ENCODE data around the gene MRPL27. TPM values are rescaled to one million over a fixed set of nuclear protein-coding genes. Genes with fewer than 3 reads are reported as not detected.
A peak's percentile ranks its signal among the peaks of the same experiment; 100 is the strongest.

MRPL27 gene
- total RNA-seq, 2 experiments from 2014 or later = 13.7 to 14.8 TPM

DNA sequence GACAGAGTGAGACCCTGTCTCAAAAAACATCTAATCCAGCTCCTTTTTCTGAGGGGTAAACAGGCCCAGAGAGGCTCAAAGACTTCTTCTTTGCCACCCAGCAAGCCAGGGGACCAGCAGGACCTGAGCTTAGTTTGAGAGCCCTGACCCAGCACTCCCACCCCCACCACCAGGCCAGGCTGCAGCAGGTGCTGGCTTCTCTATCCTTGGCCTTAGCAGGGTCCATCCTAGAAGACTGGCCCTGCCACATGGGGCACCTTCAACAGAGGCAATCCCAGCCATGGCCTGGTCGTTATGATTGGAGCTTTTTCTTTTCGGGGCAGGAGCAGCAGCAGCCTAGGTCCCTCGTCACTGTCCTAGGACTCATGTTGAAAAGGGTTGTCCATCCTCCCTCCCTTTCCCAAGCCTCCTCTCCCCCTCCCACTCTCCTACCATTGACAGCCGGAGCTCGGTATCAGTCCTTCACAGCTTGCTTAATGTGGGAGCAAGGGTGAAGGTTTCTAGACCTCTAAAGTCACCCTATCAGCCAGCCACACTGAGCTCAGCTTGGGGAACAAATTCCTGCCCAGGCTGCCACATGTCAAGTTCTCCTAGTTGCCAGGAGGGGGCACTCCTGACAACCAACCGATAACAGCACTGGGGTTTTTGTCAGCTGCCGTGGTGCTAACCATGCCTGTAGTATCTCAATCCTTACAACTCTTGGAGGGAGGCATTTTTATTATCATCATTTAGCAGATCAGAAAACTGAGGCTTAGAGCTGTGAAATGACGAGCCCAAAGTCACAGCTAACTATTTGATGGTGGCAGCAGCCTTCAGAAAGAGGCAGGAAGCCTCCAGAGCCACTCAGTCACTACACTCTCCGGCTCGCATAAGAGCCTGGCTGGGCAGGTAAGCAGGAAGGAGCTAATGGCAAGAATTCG is 11.2 kb downstream of the MRPL27 start:
- Histone ChIP-seq H3K4me1 (ENCODE audit: insufficient read depth, low read length) (peaks cover 11% of the 10 kb centered on the region), H3K9me3 (ENCODE audit: control insufficient read depth in 1 of 2, insufficient read depth in 1 of 2, low read length in 2 of 2) (no peaks in the 10 kb centered on the region), H3K27me3 (ENCODE audit: control insufficient read depth in 1 of 2, insufficient read depth in 2 of 2, low read length in 2 of 2) (no peaks in the 10 kb centered on the region), H3K4me3 (ENCODE audit: low read length) (no peak overlapping the region), H3K27ac (ENCODE audit: low read depth in 1 of 2, low read length in 2 of 2) (no peak overlapping the region), H3K36me3 (ENCODE audit: insufficient read depth, low read length) (peaks cover 52% of the 10 kb centered on the region)
- CTCF ChIA-PET = interaction anchor here (0.6 to 2.1 kb wide), 12 partner anchors 9 to 162 kb away, joined by 3 to 22 read pairs (median 4); partner anchors contain the start of genes EME1, LRRC59, MRPL27 and XYLT2
- peak; percentile 97 for ATAC-seq (ENCODE audit: poor library complexity)
- Mint-ChIP-seq H3K27ac (peak overlapping the region; percentile 10), H3K9me3 (no peaks in the 10 kb centered on the region), H3K4me3 (peak overlapping the region; percentile 13), H3K36me3 (ENCODE audit: low read depth) (peaks cover 45% of the 10 kb centered on the region), H3K27me3 (no peaks in the 10 kb centered on the region), H3K4me1 (ENCODE audit: low read depth) (peaks cover 9% of the 10 kb centered on the region)
- peak; percentile 39 to 84 (median 49) for DNase-seq
- peak; percentile 79 for TF ChIP-seq CTCF (IDR thresholded peaks at IDR 0.05)
- intact Hi-C loops (cut with DNase I, micrococcal nuclease) = loop anchor here (2.0 to 5.0 kb wide), 3 partner anchors 35 to 117 kb away; partner anchors contain the start of genes LRRC59 (in 2 of the 2) and RSAD1 (in 1 of the 2)
- POLR2A ChIA-PET = interaction anchor here (0.6 to 3.1 kb wide), 9 partner anchors 9 to 422 kb away, joined by 3 to 35 read pairs (median 4); partner anchors contain the start of genes ACSF2, EME1, LRRC59 and MRPL27

- no peak for ATAC-seq (ENCODE audit: poor library complexity)
- Histone ChIP-seq H3K27me3 (ENCODE audit: control insufficient read depth in 1 of 2, insufficient read depth in 2 of 2, low read length in 2 of 2) (no peaks in the 10 kb centered on the region), H3K4me1 (ENCODE audit: insufficient read depth, low read length) (peaks cover 11% of the 10 kb centered on the region), H3K9me3 (ENCODE audit: control insufficient read depth in 1 of 2, insufficient read depth in 1 of 2, low read length in 2 of 2) (no peaks in the 10 kb centered on the region), H3K4me3 (ENCODE audit: low read length) (no peak overlapping the region), H3K36me3 (ENCODE audit: insufficient read depth, low read length) (peaks cover 52% of the 10 kb centered on the region), H3K27ac (ENCODE audit: low read depth in 1 of 2, low read length in 2 of 2) (no peak overlapping the region)
- no peaks in the 10 kb centered on the region for H3K9me3 Mint-ChIP-seq
- no peak overlapping the region for H3K4me3 Mint-ChIP-seq
- no peak overlapping the region for H3K27ac Mint-ChIP-seq
- peaks cover 9% of the 10 kb centered on the region for H3K4me1 Mint-ChIP-seq (ENCODE audit: low read depth)
- TF ChIP-seq CTCF (IDR thresholded peaks at IDR 0.05) = no peak
- intact Hi-C loops (cut with DNase I, micrococcal nuclease) = loop anchor here in 1 of 2 experiments (5.0 kb wide), 1 partner anchor 37 kb away; the partner anchor contains the start of gene LRRC59
- CTCF ChIA-PET = interaction anchor here (1.3 to 2.1 kb wide), 3 partner anchors 14 to 160 kb away, joined by 3 to 12 read pairs (median 4); partner anchors contain the start of gene XYLT2
- DNase-seq = no peak
- H3K27me3 Mint-ChIP-seq = no peaks in the 10 kb centered on the region
- peaks cover 44% of the 10 kb centered on the region for H3K36me3 Mint-ChIP-seq (ENCODE audit: low read depth)
- POLR2A ChIA-PET = interaction anchor here (2.9 to 3.1 kb wide), 2 partner anchors 14 to 37 kb away, joined by 21 to 35 read pairs; partner anchors contain the start of genes LRRC59 and XYLT2
Measured at GRCh38 chr17:50360486-50361115, 12.4 kb downstream of the MRPL27 start.

GRCh38 chr17:50359998-50360461 is 13.0 kb downstream of the MRPL27 start:
- DNase-seq (no peak), ATAC-seq (ENCODE audit: poor library complexity) (no peak)
- Histone ChIP-seq H3K36me3 (ENCODE audit: insufficient read depth, low read length) (peaks cover 56% of the 10 kb centered on the region), H3K9me3 (ENCODE audit: control insufficient read depth in 1 of 2, insufficient read depth in 1 of 2, low read length in 2 of 2) (no peaks in the 10 kb centered on the region), H3K27me3 (ENCODE audit: control insufficient read depth in 1 of 2, insufficient read depth in 2 of 2, low read length in 2 of 2) (no peaks in the 10 kb centered on the region), H3K4me3 (ENCODE audit: low read length) (no peak overlapping the region), H3K4me1 (ENCODE audit: insufficient read depth, low read length) (peaks cover 11% of the 10 kb centered on the region), H3K27ac (ENCODE audit: low read depth in 1 of 2, low read length in 2 of 2) (no peak overlapping the region)
- H3K27me3 Mint-ChIP-seq = no peaks in the 10 kb centered on the region
- no peak overlapping the region for H3K4me3 Mint-ChIP-seq
- H3K9me3 Mint-ChIP-seq = no peaks in the 10 kb centered on the region
- ChIA-PET CTCF (interaction anchor here (1.3 kb wide), 1 partner anchor 119 kb away, joined by 3 read pairs; no protein-coding TSS in a partner anchor), POLR2A (no interaction called here)
- no peak for TF ChIP-seq CTCF (IDR thresholded peaks at IDR 0.05)
- H3K36me3 Mint-ChIP-seq (ENCODE audit: low read depth) = peaks cover 44% of the 10 kb centered on the region
- H3K27ac Mint-ChIP-seq = no peak overlapping the region
- intact Hi-C loops (cut with DNase I, micrococcal nuclease) = loop anchor here in 1 of 2 experiments (5.0 kb wide), 1 partner anchor 37 kb away; the partner anchor contains the start of gene LRRC59
- peaks cover 9% of the 10 kb centered on the region for H3K4me1 Mint-ChIP-seq (ENCODE audit: low read depth)
